ENCODE data around the gene TBC1D2.

The TBC1D2 gene

GRCh38 chr9:98298476-98298875 lies 43.0 kb upstream of the TBC1D2 start:
- ATAC-seq (ENCODE audit: insufficient read depth, low read depth) (no peak), DNase-seq (no peak)
- no peak for TF ChIP-seq EZH2 (IDR thresholded peaks at IDR 0.05; ENCODE audit: borderline replicate concordance, low read depth, low read length, severe bottlenecking)
- TF ChIP-seq CTCF (IDR thresholded peaks at IDR 0.05; ENCODE audit: borderline replicate concordance, extremely low read depth, low read length, poor library complexity, severe bottlenecking): no peak

GRCh38 chr9:98295824-98296223 lies 40.4 kb upstream of the TBC1D2 start:
- Histone ChIP-seq H3K4me1 (ENCODE audit: insufficient read depth, low read length) (no peaks in the 10 kb centered on the region), H3K4me2 (ENCODE audit: insufficient read depth, low read length) (no peak overlapping the region), H3K9me3 (ENCODE audit: insufficient read depth, low read length, severe bottlenecking) (no peaks in the 10 kb centered on the region), H3K27ac (ENCODE audit: low read length) (no peak overlapping the region), H3K9ac (ENCODE audit: low read depth, low read length) (no peak overlapping the region), H2AFZ (ENCODE audit: low read depth, low read length) (no peak overlapping the region), H3K36me3 (ENCODE audit: insufficient read depth, low read length) (no peaks in the 10 kb centered on the region), H3K27me3 (ENCODE audit: insufficient read depth, low read length, poor library complexity) (peaks cover 14% of the 10 kb centered on the region), H3K4me3 (ENCODE audit: low read depth in 1 of 2, low read length in 2 of 2) (no peak overlapping the region), H4K20me1 (ENCODE audit: insufficient read depth, low read length) (no peaks in the 10 kb centered on the region), H3K79me2 (ENCODE audit: insufficient read depth, low read length) (no peaks in the 10 kb centered on the region)
- TF ChIP-seq CTCF (IDR thresholded peaks at IDR 0.05; ENCODE audit: borderline replicate concordance, extremely low read depth, low read length, poor library complexity, severe bottlenecking): no peak
- no peak for TF ChIP-seq EZH2 (IDR thresholded peaks at IDR 0.05; ENCODE audit: borderline replicate concordance, low read depth, low read length, severe bottlenecking)
- ATAC-seq (ENCODE audit: insufficient read depth, low read depth) (no peak), DNase-seq (no peak)

More at GRCh38 chr9:98298476-98298875, 43.0 kb upstream of the TBC1D2 start:
- H4K20me1 ChIP-seq (ENCODE audit: insufficient read depth, low read length): no peaks in the 10 kb centered on the region
- H3K79me2 ChIP-seq (ENCODE audit: insufficient read depth, low read length): no peaks in the 10 kb centered on the region
- no peaks in the 10 kb centered on the region for H3K36me3 ChIP-seq (ENCODE audit: insufficient read depth, low read length)
- no peak overlapping the region for H2AFZ ChIP-seq (ENCODE audit: low read depth, low read length)
- H3K9me3 ChIP-seq (ENCODE audit: insufficient read depth, low read length, severe bottlenecking): no peaks in the 10 kb centered on the region
- H3K27ac ChIP-seq (ENCODE audit: low read length): no peak overlapping the region
- H3K4me3 ChIP-seq (ENCODE audit: low read depth in 1 of 2, low read length in 2 of 2): no peak overlapping the region
- H3K4me2 ChIP-seq (ENCODE audit: insufficient read depth, low read length): no peak overlapping the region
- H3K27me3 ChIP-seq (ENCODE audit: insufficient read depth, low read length, poor library complexity): peaks cover 12% of the 10 kb centered on the region
- H3K4me1 ChIP-seq (ENCODE audit: insufficient read depth, low read length): no peaks in the 10 kb centered on the region
- H3K9ac ChIP-seq (ENCODE audit: low read depth, low read length): no peak overlapping the region

GRCh38 chr9:98291820-98292219 lies 36.4 kb upstream of the TBC1D2 start:
- H3K9me3 ChIP-seq (ENCODE audit: insufficient read depth, low read length, severe bottlenecking): no peaks in the 10 kb centered on the region
- ATAC-seq (ENCODE audit: insufficient read depth, low read depth): no peak
- no peak overlapping the region for H3K4me3 ChIP-seq (ENCODE audit: low read depth in 1 of 2, low read length in 2 of 2)
- no peak for DNase-seq
- TF ChIP-seq CTCF (IDR thresholded peaks at IDR 0.05; ENCODE audit: borderline replicate concordance, extremely low read depth, low read length, poor library complexity, severe bottlenecking): no peak
- TF ChIP-seq EZH2 (IDR thresholded peaks at IDR 0.05; ENCODE audit: borderline replicate concordance, low read depth, low read length, severe bottlenecking): no peak
- H4K20me1 ChIP-seq (ENCODE audit: insufficient read depth, low read length): no peaks in the 10 kb centered on the region
- H2AFZ ChIP-seq (ENCODE audit: low read depth, low read length): no peak overlapping the region
- no peaks in the 10 kb centered on the region for H3K79me2 ChIP-seq (ENCODE audit: insufficient read depth, low read length)
- peaks cover 14% of the 10 kb centered on the region for H3K27me3 ChIP-seq (ENCODE audit: insufficient read depth, low read length, poor library complexity)
- H3K27ac ChIP-seq (ENCODE audit: low read length): no peak overlapping the region
- H3K9ac ChIP-seq (ENCODE audit: low read depth, low read length): no peak overlapping the region
- no peak overlapping the region for H3K4me2 ChIP-seq (ENCODE audit: insufficient read depth, low read length)
- H3K36me3 ChIP-seq (ENCODE audit: insufficient read depth, low read length): no peaks in the 10 kb centered on the region
- no peaks in the 10 kb centered on the region for H3K4me1 ChIP-seq (ENCODE audit: insufficient read depth, low read length)

- Histone ChIP-seq H3K36me3 (ENCODE audit: insufficient read depth, low read length) (no peaks in the 10 kb centered on the region), H3K9me3 (ENCODE audit: insufficient read depth, low read length, severe bottlenecking) (no peaks in the 10 kb centered on the region), H2AFZ (ENCODE audit: low read depth, low read length) (no peak overlapping the region), H3K4me3 (ENCODE audit: low read depth in 1 of 2, low read length in 2 of 2) (no peak overlapping the region), H3K4me2 (ENCODE audit: insufficient read depth, low read length) (no peak overlapping the region), H4K20me1 (ENCODE audit: insufficient read depth, low read length) (no peaks in the 10 kb centered on the region), H3K4me1 (ENCODE audit: insufficient read depth, low read length) (no peaks in the 10 kb centered on the region), H3K27ac (ENCODE audit: low read length) (no peak overlapping the region), H3K79me2 (ENCODE audit: insufficient read depth, low read length) (no peaks in the 10 kb centered on the region), H3K9ac (ENCODE audit: low read depth, low read length) (no peak overlapping the region), H3K27me3 (ENCODE audit: insufficient read depth, low read length, poor library complexity) (peaks cover 10% of the 10 kb centered on the region)
- DNase-seq (no peak), ATAC-seq (ENCODE audit: insufficient read depth, low read depth) (no peak)
- TF ChIP-seq CTCF (IDR thresholded peaks at IDR 0.05; ENCODE audit: borderline replicate concordance, extremely low read depth, low read length, poor library complexity, severe bottlenecking) (no peak), EZH2 (IDR thresholded peaks at IDR 0.05; ENCODE audit: borderline replicate concordance, low read depth, low read length, severe bottlenecking) (no peak)
Observed at GRCh38 chr9:98290411-98290810, 35.0 kb upstream of the TBC1D2 start.
